Neural progenitor cell (in vitro differentiated cells): ENCODE results near the gene TMBIM4. TPM values are rescaled to one million over a fixed set of nuclear protein-coding genes. Genes with fewer than 3 reads are reported as not detected.

ENCODE experiments used
- DNase-seq: peaks from one replicate; pipeline ENCODE4 v3.0.0-alpha.2; 2016; ENCODE audit warnings: low spot score
- H2AFZ ChIP-seq: fragments of 200-600 bp; sonication (generic); replicated peaks from 2 replicates; pipeline ENCODE4 v1.6.1; 2016; ENCODE audit warnings: antibody characterized with exemption
- H3F3A ChIP-seq: fragments of 200-600 bp; sonication (generic); 2 replicates; pipeline ENCODE4 v1.6.1; 2016; ENCODE audit warnings: antibody characterized with exemption, low read depth
- H3K27ac ChIP-seq: fragments of 200-600 bp; sonication (generic); 2 replicates; pipeline ENCODE4 v1.5.1; 2016; ENCODE audit warnings: mild to moderate bottlenecking
- H3K27me3 ChIP-seq: fragments of 200-600 bp; sonication (generic); 2 replicates; pipeline ENCODE4 v1.6.1; 2016; ENCODE audit warnings: mild to moderate bottlenecking, moderate library complexity
- H3K36me3 ChIP-seq: fragments of 200-600 bp; sonication (generic); 2 replicates; pipeline ENCODE4 v1.5.1; 2016
- H3K4me1 ChIP-seq: fragments of 200-600 bp; sonication (generic); 2 replicates; pipeline ENCODE4 v1.6.1; 2016; ENCODE audit warnings: mixed run types
- H3K4me2 ChIP-seq: fragments of 200-600 bp; sonication (generic); 2 replicates; pipeline ENCODE4 v1.6.1; 2016
- H3K4me3 ChIP-seq: fragments of 200-600 bp; sonication (generic); 2 replicates; pipeline ENCODE4 v1.5.1; 2016
- H3K79me2 ChIP-seq: fragments of 200-600 bp; sonication (generic); 2 replicates; pipeline ENCODE4 v1.6.1; 2016; ENCODE audit warnings: low read depth
- H3K9ac ChIP-seq: fragments of 200-600 bp; sonication (generic); 2 replicates; pipeline ENCODE4 v1.6.1; 2016
- H3K9me3 ChIP-seq: fragments of 200-600 bp; sonication (generic); 2 replicates; pipeline ENCODE4 v1.5.1; 2016; ENCODE audit warnings: low read depth
- H4K20me1 ChIP-seq: fragments of 200-600 bp; sonication (generic); 2 replicates; pipeline ENCODE4 v1.6.1; 2016; ENCODE audit warnings: low read depth
- H3K27ac Mint-ChIP-seq: 3 replicates; pipeline ENCODE4 v1.8.0; 2021; ENCODE audit warnings: mixed read lengths
- H3K27me3 Mint-ChIP-seq: 2 replicates; pipeline ENCODE4 v1.8.0; 2022; ENCODE audit warnings: low read depth, mild to moderate bottlenecking, inconsistent platforms, moderate library complexity, mixed read lengths; ENCODE audit not compliant: insufficient read depth
- H3K36me3 Mint-ChIP-seq: 3 replicates; pipeline ENCODE4 v1.8.0; 2021; ENCODE audit warnings: mixed read lengths
- H3K4me1 Mint-ChIP-seq: 3 replicates; pipeline ENCODE4 v1.8.0; 2021; ENCODE audit warnings: mixed read lengths
- H3K4me3 Mint-ChIP-seq: 3 replicates; pipeline ENCODE4 v1.8.0; 2021; ENCODE audit warnings: mild to moderate bottlenecking, moderate library complexity, mixed read lengths
- H3K9me3 Mint-ChIP-seq: 3 replicates; pipeline ENCODE4 v1.8.0; 2020; ENCODE audit warnings: mixed read lengths
- EZH2 ChIP-seq: fragments of 200-600 bp; sonication (generic); IDR thresholded peaks from 2 replicates; pipeline ENCODE4 v1.6.1; 2017; ENCODE audit warnings: antibody characterized with exemption, mild to moderate bottlenecking, moderate library complexity
- EZH2phosphoT487 ChIP-seq: fragments of 200-600 bp; sonication (generic); IDR thresholded peaks from 2 replicates; pipeline ENCODE4 v1.6.1; 2017; ENCODE audit warnings: antibody characterized with exemption
- total RNA-seq: library from RNA; depleted of rRNA; stranded (reverse); fragments of >200 nt; gene quantifications from 2 replicates; pipeline ENCODE4 v1.2.3, GENCODE V29; 2015; ENCODE audit warnings: low replicate concordance
- TF ChIP-seq, protein P1 (sequence below): fragments of 200-600 bp; sonication (generic); IDR thresholded peaks from 2 replicates; pipeline ENCODE4 v1.5.1; 2017; ENCODE audit warnings: antibody characterized with exemption, mild to moderate bottlenecking

TMBIM4 gene
- total RNA-seq, 1 donor from 2014 or later = 63.7 TPM

- H3K27ac ChIP-seq = no peak overlapping the region
- Mint-ChIP-seq H3K4me3 (peak overlapping the region; percentile 82), H3K27ac (peak overlapping the region; percentile 88), H3K9me3 (peaks cover 15% of the 10 kb centered on the region), H3K27me3 (peaks cover 4% of the 10 kb centered on the region), H3K4me1 (peaks cover 6% of the 10 kb centered on the region), H3K36me3 (peaks cover 11% of the 10 kb centered on the region)
- no peak overlapping the region for H3K4me2 ChIP-seq
- no peaks in the 10 kb centered on the region for H3K36me3 ChIP-seq
- no peaks in the 10 kb centered on the region for H3K27me3 ChIP-seq
- H3K9ac ChIP-seq = no peak overlapping the region
- TF ChIP-seq EZH2 = no peak
- no peak for TF ChIP-seq EZH2phosphoT487
- TF ChIP-seq, protein P1, sequence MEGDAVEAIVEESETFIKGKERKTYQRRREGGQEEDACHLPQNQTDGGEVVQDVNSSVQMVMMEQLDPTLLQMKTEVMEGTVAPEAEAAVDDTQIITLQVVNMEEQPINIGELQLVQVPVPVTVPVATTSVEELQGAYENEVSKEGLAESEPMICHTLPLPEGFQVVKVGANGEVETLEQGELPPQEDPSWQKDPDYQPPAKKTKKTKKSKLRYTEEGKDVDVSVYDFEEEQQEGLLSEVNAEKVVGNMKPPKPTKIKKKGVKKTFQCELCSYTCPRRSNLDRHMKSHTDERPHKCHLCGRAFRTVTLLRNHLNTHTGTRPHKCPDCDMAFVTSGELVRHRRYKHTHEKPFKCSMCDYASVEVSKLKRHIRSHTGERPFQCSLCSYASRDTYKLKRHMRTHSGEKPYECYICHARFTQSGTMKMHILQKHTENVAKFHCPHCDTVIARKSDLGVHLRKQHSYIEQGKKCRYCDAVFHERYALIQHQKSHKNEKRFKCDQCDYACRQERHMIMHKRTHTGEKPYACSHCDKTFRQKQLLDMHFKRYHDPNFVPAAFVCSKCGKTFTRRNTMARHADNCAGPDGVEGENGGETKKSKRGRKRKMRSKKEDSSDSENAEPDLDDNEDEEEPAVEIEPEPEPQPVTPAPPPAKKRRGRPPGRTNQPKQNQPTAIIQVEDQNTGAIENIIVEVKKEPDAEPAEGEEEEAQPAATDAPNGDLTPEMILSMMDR = no peak
- H3F3A ChIP-seq = peaks cover 22% of the 10 kb centered on the region
- DNase-seq = no peak
- H3K4me3 ChIP-seq = no peak overlapping the region
- H3K79me2 ChIP-seq = peaks cover 34% of the 10 kb centered on the region
- no peaks in the 10 kb centered on the region for H3K9me3 ChIP-seq
- peak overlapping the region; percentile 89 for H2AFZ ChIP-seq
- H4K20me1 ChIP-seq = no peaks in the 10 kb centered on the region
- peaks cover 8% of the 10 kb centered on the region for H3K4me1 ChIP-seq
Observed at GRCh38 chr12:66170606-66171005, 810 bp upstream of the TMBIM4 start.

- Histone ChIP-seq H3K9ac (no peak overlapping the region), H3K4me3 (peak overlapping the region; percentile 58), H3K9me3 (no peaks in the 10 kb centered on the region), H2AFZ (no peak overlapping the region), H3K27me3 (no peaks in the 10 kb centered on the region), H3F3A (peaks cover 22% of the 10 kb centered on the region), H4K20me1 (no peaks in the 10 kb centered on the region), H3K4me2 (peak overlapping the region; percentile 78), H3K27ac (peak overlapping the region; percentile 89), H3K4me1 (peaks cover 8% of the 10 kb centered on the region), H3K79me2 (peaks cover 56% of the 10 kb centered on the region), H3K36me3 (peaks cover 3% of the 10 kb centered on the region)
- peaks cover 4% of the 10 kb centered on the region for H3K27me3 Mint-ChIP-seq
- no peak for DNase-seq
- H3K9me3 Mint-ChIP-seq = peaks cover 28% of the 10 kb centered on the region
- H3K27ac Mint-ChIP-seq = no peak overlapping the region
- peak overlapping the region; percentile 91 for H3K4me3 Mint-ChIP-seq
- H3K36me3 Mint-ChIP-seq = peaks cover 27% of the 10 kb centered on the region
- no peak for TF ChIP-seq EZH2
- TF ChIP-seq EZH2phosphoT487 = no peak
- TF ChIP-seq, protein P1 = no peak
- peaks cover 6% of the 10 kb centered on the region for H3K4me1 Mint-ChIP-seq
Observed at GRCh38 chr12:66168410-66168809, 1.4 kb downstream of the TMBIM4 start.

DNA sequence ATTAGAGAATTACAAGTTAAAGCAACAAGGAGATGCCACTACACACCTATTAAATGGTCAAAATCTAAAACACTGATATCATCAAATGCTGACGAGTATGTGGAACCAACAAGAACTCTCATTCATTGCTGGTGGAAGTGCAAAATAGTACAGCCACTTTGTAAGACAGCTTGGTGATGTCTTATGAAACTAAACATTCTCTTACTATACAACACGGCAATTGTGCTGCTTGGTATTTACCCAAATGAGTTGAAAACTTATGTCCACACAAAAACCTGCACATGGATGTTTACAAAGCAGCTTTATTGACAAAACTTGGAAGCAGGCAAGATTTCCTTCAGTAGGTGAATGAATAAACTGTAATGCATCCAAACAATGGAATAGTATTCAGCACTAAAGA is 3.2 kb downstream of the TMBIM4 start:
- Histone ChIP-seq H2AFZ (no peak overlapping the region), H3K9ac (no peak overlapping the region), H3K4me1 (peaks cover 8% of the 10 kb centered on the region), H3K36me3 (peaks cover 3% of the 10 kb centered on the region), H3K4me3 (no peak overlapping the region), H3K27me3 (no peaks in the 10 kb centered on the region), H3K27ac (no peak overlapping the region), H3K9me3 (no peaks in the 10 kb centered on the region), H3K79me2 (peaks cover 65% of the 10 kb centered on the region), H3F3A (peaks cover 22% of the 10 kb centered on the region), H4K20me1 (no peaks in the 10 kb centered on the region), H3K4me2 (no peak overlapping the region)
- Mint-ChIP-seq H3K27ac (no peak overlapping the region), H3K4me3 (no peak overlapping the region), H3K27me3 (peaks cover 2% of the 10 kb centered on the region), H3K4me1 (peaks cover 6% of the 10 kb centered on the region), H3K36me3 (peaks cover 29% of the 10 kb centered on the region), H3K9me3 (peaks cover 28% of the 10 kb centered on the region)
- no peak for DNase-seq
- no peak for TF ChIP-seq EZH2phosphoT487
- no peak for TF ChIP-seq EZH2
- TF ChIP-seq, protein P1 = no peak
